SW480 (cell line): ENCODE results near the gene SARNP.

Source experiments
- DNase-seq: peaks from one replicate; pipeline ENCODE4 v3.0.0-alpha.2; 2016; ENCODE audit warnings: low spot score

Gene SARNP

DNA sequence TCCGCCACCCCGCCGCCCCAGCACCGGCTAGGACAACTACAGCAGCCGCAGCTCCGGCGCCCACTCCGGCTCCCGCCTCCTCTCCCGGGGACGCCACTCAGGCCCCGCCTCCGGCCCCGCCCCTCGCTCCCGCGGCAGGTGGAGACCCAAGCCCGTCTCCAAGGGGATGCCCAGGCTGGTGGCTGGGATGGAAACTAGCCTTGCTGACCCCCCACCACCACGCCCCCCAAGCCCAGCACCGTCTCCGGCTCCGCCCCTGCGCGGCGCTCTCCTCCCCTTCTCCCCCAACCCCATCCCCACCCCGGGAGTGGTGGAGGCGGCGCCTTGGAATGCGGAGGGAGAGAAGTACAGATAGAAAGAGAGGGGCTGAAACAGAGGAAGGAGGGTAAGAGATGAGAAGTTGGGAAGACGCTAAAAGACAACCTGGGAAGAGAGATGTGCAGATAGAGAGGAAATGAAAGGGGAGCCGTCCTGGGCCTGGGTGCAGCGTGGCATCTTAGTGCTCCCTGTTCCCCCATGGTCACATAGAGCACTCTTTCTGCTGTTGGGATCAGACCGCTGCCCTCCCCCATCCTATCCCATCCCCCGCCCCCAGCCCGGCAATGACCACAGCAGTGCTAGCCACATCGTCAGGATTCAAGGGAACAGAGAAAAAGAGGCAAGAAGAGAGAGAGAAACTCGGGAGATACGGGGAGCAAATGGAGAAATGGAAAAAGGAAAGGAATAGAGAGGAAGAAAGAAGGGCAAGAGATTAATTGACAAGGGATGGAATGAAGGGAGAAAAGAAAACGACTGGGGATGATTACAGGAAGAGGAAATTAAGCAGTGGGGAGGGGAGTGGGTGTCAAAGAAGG is 109.5 kb downstream of the SARNP start, which contains the start of gene ITGA7:
ITGA7 (minus strand) TSS at position 64 of the 854 bp plus-strand sequence. CDS start 222 bp downstream, outside the sequence.
- peak; percentile 59 for DNase-seq
